ENCODE results near the gene PWWP2B.

PWWP2B gene

DNA sequence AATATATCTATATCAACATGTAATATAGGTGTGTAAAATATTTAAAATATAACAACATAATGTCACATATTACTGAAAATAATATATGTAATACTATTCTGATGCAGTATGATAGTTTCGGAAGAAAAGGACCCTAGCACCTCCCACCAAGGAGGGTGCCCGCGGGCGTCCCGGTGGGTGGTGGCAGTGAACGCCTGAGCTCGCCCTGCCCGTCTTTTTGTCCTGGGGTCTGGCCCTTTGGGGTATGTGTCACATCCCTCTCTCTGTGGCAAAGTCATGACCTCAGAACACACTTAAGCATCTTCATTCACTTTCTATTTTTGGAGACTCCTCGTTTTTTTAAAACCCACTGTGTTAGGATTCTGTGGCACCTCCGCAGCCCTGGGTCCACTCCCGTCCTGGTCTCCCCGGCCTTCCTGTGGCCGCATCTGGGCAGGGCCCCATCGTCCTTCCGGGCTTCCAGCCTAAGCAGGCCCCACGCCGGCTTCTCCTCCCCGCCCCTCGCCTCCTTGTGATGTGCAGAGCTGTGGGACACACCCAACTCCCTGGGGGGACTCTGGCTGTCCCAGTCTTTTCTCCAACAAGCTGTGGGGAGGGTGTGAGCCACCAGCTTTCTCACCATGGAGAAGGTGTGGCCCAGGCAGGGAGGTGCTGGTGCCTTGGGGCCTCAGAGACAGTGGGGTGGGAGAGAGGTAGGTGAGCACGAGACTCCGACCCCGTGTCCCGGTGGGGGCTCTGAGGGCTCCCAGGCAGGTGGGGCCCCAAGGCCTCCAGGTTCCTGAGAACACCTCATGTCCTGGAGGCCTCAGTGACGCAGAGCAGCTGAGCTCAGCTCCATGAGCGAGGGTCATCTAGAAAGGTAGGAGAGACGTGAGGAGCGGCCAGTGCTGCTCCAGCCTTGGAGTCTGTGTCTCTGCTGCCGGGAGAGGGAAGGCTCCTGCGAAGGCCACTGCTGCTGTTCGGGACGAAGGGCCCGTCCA is 16.5 kb downstream of the PWWP2B start:
- no peaks in the 10 kb centered on the region for H3K9me2 ChIP-seq (replicated peaks; ENCODE audit: control insufficient read depth, low read length)
- no peaks in the 10 kb centered on the region for H3F3A ChIP-seq (ENCODE audit: control insufficient read depth, insufficient read depth)
- no peaks in the 10 kb centered on the region for H4K20me1 ChIP-seq (ENCODE audit: control insufficient read depth, insufficient read depth, low read depth, low read length)
- no peak overlapping the region for H3K4me2 ChIP-seq (ENCODE audit: low read length)
- no peaks in the 10 kb centered on the region for H3K27me3 ChIP-seq (ENCODE audit: control insufficient read depth, low read length)
- no peaks in the 10 kb centered on the region for H3K36me3 ChIP-seq (ENCODE audit: control insufficient read depth, low read length)
- H3K79me2 ChIP-seq (ENCODE audit: control insufficient read depth, low read length): no peaks in the 10 kb centered on the region
- H3K4me3 ChIP-seq (ENCODE audit: low read length): no peak overlapping the region
- no peak overlapping the region for H3K27ac ChIP-seq (ENCODE audit: low read depth, low read length)
- peaks cover 9% of the 10 kb centered on the region for H3K4me1 ChIP-seq (ENCODE audit: control insufficient read depth, low read length)
- TF ChIP-seq EZH2phosphoT487 (IDR thresholded peaks at IDR 0.05; ENCODE audit: borderline replicate concordance, low read length): no peak
- TF ChIP-seq, protein P1, sequence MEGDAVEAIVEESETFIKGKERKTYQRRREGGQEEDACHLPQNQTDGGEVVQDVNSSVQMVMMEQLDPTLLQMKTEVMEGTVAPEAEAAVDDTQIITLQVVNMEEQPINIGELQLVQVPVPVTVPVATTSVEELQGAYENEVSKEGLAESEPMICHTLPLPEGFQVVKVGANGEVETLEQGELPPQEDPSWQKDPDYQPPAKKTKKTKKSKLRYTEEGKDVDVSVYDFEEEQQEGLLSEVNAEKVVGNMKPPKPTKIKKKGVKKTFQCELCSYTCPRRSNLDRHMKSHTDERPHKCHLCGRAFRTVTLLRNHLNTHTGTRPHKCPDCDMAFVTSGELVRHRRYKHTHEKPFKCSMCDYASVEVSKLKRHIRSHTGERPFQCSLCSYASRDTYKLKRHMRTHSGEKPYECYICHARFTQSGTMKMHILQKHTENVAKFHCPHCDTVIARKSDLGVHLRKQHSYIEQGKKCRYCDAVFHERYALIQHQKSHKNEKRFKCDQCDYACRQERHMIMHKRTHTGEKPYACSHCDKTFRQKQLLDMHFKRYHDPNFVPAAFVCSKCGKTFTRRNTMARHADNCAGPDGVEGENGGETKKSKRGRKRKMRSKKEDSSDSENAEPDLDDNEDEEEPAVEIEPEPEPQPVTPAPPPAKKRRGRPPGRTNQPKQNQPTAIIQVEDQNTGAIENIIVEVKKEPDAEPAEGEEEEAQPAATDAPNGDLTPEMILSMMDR (IDR thresholded peaks at IDR 0.05; ENCODE audit: low read depth, low read length, poor library complexity, severe bottlenecking): no peak
- H3K9me3 ChIP-seq (ENCODE audit: control insufficient read depth, insufficient read depth, low read length): no peaks in the 10 kb centered on the region

DNA sequence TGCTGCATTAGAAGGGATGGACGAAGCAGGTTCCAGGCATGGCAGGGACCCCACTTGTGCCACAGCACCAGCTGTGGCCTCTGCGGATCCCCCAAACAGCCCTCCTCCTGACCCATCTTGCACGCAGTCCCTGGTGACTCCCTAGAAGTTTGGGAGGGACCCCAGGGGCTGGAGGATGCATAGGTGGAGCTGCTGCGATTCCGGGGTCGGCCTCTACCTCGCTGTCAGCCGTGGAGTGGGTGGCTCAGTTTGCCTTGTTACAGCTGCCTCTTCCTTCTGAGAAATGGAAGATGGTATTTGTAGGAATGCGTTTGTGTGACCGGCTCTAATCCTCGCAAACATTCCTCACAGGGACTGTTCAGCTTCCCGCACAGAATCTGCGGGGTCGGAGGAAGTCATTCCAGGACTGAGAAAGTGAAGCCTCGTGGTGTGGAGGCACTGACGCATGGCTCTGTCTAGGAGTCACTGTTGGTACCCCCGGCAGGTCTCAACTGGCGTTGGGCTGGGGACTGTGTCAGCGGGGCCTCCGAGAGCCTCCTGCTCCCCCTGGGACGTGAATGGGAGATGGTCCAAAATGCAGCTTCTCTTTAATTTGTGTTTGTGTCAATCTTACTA is 17.5 kb downstream of the PWWP2B start:
- H3K9me2 ChIP-seq (replicated peaks; ENCODE audit: control insufficient read depth, low read length): no peaks in the 10 kb centered on the region
- H3K27ac ChIP-seq (ENCODE audit: low read depth, low read length): no peak overlapping the region
- peaks cover 16% of the 10 kb centered on the region for H3K4me1 ChIP-seq (ENCODE audit: control insufficient read depth, low read length)
- H4K20me1 ChIP-seq (ENCODE audit: control insufficient read depth, insufficient read depth, low read depth, low read length): no peaks in the 10 kb centered on the region
- no peaks in the 10 kb centered on the region for H3K27me3 ChIP-seq (ENCODE audit: control insufficient read depth, low read length)
- no peaks in the 10 kb centered on the region for H3K79me2 ChIP-seq (ENCODE audit: control insufficient read depth, low read length)
- no peaks in the 10 kb centered on the region for H3F3A ChIP-seq (ENCODE audit: control insufficient read depth, insufficient read depth)
- no peaks in the 10 kb centered on the region for H3K36me3 ChIP-seq (ENCODE audit: control insufficient read depth, low read length)
- no peak overlapping the region for H3K4me2 ChIP-seq (ENCODE audit: low read length)
- H3K4me3 ChIP-seq (ENCODE audit: low read length): no peak overlapping the region
- TF ChIP-seq, protein P1 (IDR thresholded peaks at IDR 0.05; ENCODE audit: low read depth, low read length, poor library complexity, severe bottlenecking): no peak
- no peak for TF ChIP-seq EZH2phosphoT487 (IDR thresholded peaks at IDR 0.05; ENCODE audit: borderline replicate concordance, low read length)
- no peaks in the 10 kb centered on the region for H3K9me3 ChIP-seq (ENCODE audit: control insufficient read depth, insufficient read depth, low read length)

DNA sequence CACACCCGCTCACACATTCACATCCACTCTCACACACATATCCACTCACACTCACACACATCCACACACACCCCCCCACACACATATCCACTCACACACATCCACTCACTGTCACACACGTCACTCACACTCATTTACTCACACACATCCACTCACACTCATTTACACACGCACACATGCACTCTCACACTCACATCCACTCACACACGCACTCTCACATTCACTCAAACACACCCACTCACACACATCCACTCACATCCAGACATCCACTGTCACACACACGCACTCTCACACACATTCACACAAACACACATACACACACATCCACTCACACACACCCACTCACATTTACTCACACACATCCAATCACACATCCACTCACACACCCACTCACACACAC is 18.3 kb downstream of the PWWP2B start:
- no peak overlapping the region for H3K27ac ChIP-seq (ENCODE audit: low read depth, low read length)
- H3K79me2 ChIP-seq (ENCODE audit: control insufficient read depth, low read length): no peaks in the 10 kb centered on the region
- no peaks in the 10 kb centered on the region for H3K9me3 ChIP-seq (ENCODE audit: control insufficient read depth, insufficient read depth, low read length)
- no peak overlapping the region for H3K4me2 ChIP-seq (ENCODE audit: low read length)
- H4K20me1 ChIP-seq (ENCODE audit: control insufficient read depth, insufficient read depth, low read depth, low read length): no peaks in the 10 kb centered on the region
- H3K4me3 ChIP-seq (ENCODE audit: low read length): no peak overlapping the region
- no peaks in the 10 kb centered on the region for H3K9me2 ChIP-seq (replicated peaks; ENCODE audit: control insufficient read depth, low read length)
- TF ChIP-seq, protein P1 (IDR thresholded peaks at IDR 0.05; ENCODE audit: low read depth, low read length, poor library complexity, severe bottlenecking): no peak
- no peak for TF ChIP-seq EZH2phosphoT487 (IDR thresholded peaks at IDR 0.05; ENCODE audit: borderline replicate concordance, low read length)
- peaks cover 4% of the 10 kb centered on the region; the same call in 1 of the 2 replicates for H3F3A ChIP-seq (ENCODE audit: control insufficient read depth, insufficient read depth)
- no peaks in the 10 kb centered on the region for H3K36me3 ChIP-seq (ENCODE audit: control insufficient read depth, low read length)
- H3K27me3 ChIP-seq (ENCODE audit: control insufficient read depth, low read length): no peaks in the 10 kb centered on the region
- H3K4me1 ChIP-seq (ENCODE audit: control insufficient read depth, low read length): peaks cover 23% of the 10 kb centered on the region
